Amygdala (tissue), 56 donors: ENCODE data around the gene GALNT6.
"Not testable (repeated sequence)": the region's sequence is repeated elsewhere in the genome, so short reads cannot be mapped to it uniquely, and the experiment has no call there.

Experiments
- DNase-seq, 56 donors: peaks; one replicate each; lab custom pipeline; 2025; lab: John Stamatoyannopoulos, UW

GALNT6 gene

GRCh38 chr12:51326698-51327439 is 64.3 kb downstream of the GALNT6 start:
- peak in 11 of 56 donors; percentile 1 to 45 (median 17) for DNase-seq

- DNase-seq = no peak
These were observed 66.3 kb downstream of the GALNT6 start for GRCh38 chr12:51324953-51325352.

GRCh38 chr12:51323966-51324895 is 67.0 kb downstream of the GALNT6 start, which contains the start of gene BIN2:
Gene BIN2, minus strand, starts transcription at chr12:51324174. Its CDS starts 72 bp downstream, at chr12:51324102.
- peak in 15 of 56 donors; percentile 0 to 33 (median 9) for DNase-seq

- DNase-seq = no peak
These were observed 67.8 kb downstream of the GALNT6 start for GRCh38 chr12:51323317-51323960.

GRCh38 chr12:51322452-51322851 is 68.8 kb downstream of the GALNT6 start:
- no peak for DNase-seq

- DNase-seq = no peak
These were observed 69.3 kb downstream of the GALNT6 start for GRCh38 chr12:51321882-51322281.

GRCh38 chr12:51320695-51321320 is 70.4 kb downstream of the GALNT6 start:
- no peak for DNase-seq

GRCh38 chr12:51320311-51320694 is 70.9 kb downstream of the GALNT6 start:
- DNase-seq = no peak

- no peak for DNase-seq
These were observed 72.2 kb downstream of the GALNT6 start for GRCh38 chr12:51318846-51319599.

- DNase-seq = not testable (repeated sequence)
These were observed 73.0 kb downstream of the GALNT6 start for GRCh38 chr12:51318057-51318806.

- DNase-seq = no peak
These were observed 79.8 kb downstream of the GALNT6 start for GRCh38 chr12:51311389-51311788.

GRCh38 chr12:51307655-51308593 is 83.3 kb downstream of the GALNT6 start:
- DNase-seq = no peak

GRCh38 chr12:51306507-51306906 is 84.7 kb downstream of the GALNT6 start:
- no peak for DNase-seq
